CD4-positive, CD25-positive, alpha-beta regulatory T cell (primary cell): ENCODE results near the gene FAM3B. TPM values are rescaled to one million over a fixed set of nuclear protein-coding genes. Genes with fewer than 3 reads are reported as not detected.

ENCODE experiments used
- ATAC-seq, 2 donors: fragments of 150-1000 bp; cut with Tn5 transposase; one replicate each; pipeline ENCODE4 v1.10.0; 2021; ENCODE audit warnings: low read depth in 2 of 2, moderate number of reproducible peaks in 2 of 2, moderate library complexity in 1 of 2
- DNase-seq, 3 donors: peaks; one replicate each; pipeline versions ENCODE4 v3.0.0 to v3.0.0-alpha.2; 2012 to 2022; ENCODE audit warnings: mixed read lengths in 1 of 3
- H3K27ac ChIP-seq: one replicate; pipeline ENCODE4 v1.7.0; 2013; ENCODE audit warnings: mild to moderate bottlenecking, low read length; ENCODE audit not compliant: insufficient read depth, poor library complexity, severe bottlenecking
- H3K27me3 ChIP-seq: one replicate; pipeline ENCODE4 v1.7.0; 2013; ENCODE audit warnings: low read length; ENCODE audit not compliant: control insufficient read depth, insufficient read depth
- H3K36me3 ChIP-seq: one replicate; pipeline ENCODE4 v1.7.0; 2013; ENCODE audit warnings: mild to moderate bottlenecking, low read length, moderate library complexity; ENCODE audit not compliant: control insufficient read depth, insufficient read depth
- H3K4me1 ChIP-seq: 2 replicates; pipeline ENCODE4 v1.7.0; 2013; ENCODE audit warnings: mild to moderate bottlenecking, low read length; ENCODE audit not compliant: insufficient read depth, control insufficient read depth, poor library complexity, severe bottlenecking
- H3K4me3 ChIP-seq: one replicate; pipeline ENCODE4 v1.7.0; 2013; ENCODE audit warnings: low read depth, mild to moderate bottlenecking, low read length, moderate library complexity
- H3K9me3 ChIP-seq, 2 experiments: 1 replicate in 1 of 2; 2 replicates in 1 of 2; pipeline ENCODE4 v1.7.0; 2013; ENCODE audit warnings: low read length in 2 of 2, mild to moderate bottlenecking in 1 of 2, moderate library complexity in 1 of 2; ENCODE audit not compliant: control insufficient read depth in 2 of 2
- H3K27ac Mint-ChIP-seq, 3 donors: one replicate each; pipeline ENCODE4 v1.8.0; 2020 to 2022; ENCODE audit warnings: mild to moderate bottlenecking in 3 of 3, mixed read lengths in 3 of 3, moderate library complexity in 2 of 3
- H3K27me3 Mint-ChIP-seq: one replicate; pipeline ENCODE4 v1.8.0; 2022; ENCODE audit warnings: mild to moderate bottlenecking, mixed read lengths
- H3K36me3 Mint-ChIP-seq: one replicate; pipeline ENCODE4 v1.8.0; 2020; ENCODE audit warnings: mixed read lengths
- H3K4me1 Mint-ChIP-seq, 4 donors: one replicate each; pipeline ENCODE4 v1.8.0; 2020 to 2022; ENCODE audit warnings: mixed read lengths in 4 of 4, mild to moderate bottlenecking in 1 of 4
- H3K4me3 Mint-ChIP-seq, 4 donors: one replicate each; pipeline ENCODE4 v1.8.0; 2020 to 2022; ENCODE audit warnings: mild to moderate bottlenecking in 4 of 4, mixed read lengths in 4 of 4, moderate library complexity in 3 of 4
- H3K9me3 Mint-ChIP-seq, 7 donors: one replicate each; pipeline ENCODE4 v1.8.0; 2020 to 2022; ENCODE audit warnings: mixed read lengths in 7 of 7, mild to moderate bottlenecking in 3 of 7, moderate library complexity in 2 of 7
- polyA plus RNA-seq, 4 donors: library from polyadenylated mRNA; unstranded; fragments of 300-500 nt; fragmentation: Illumina TruSeq; gene quantifications; one replicate each; pipeline ENCODE4 v1.2.3, GENCODE V29; 2021
- total RNA-seq: library from RNA; stranded (reverse); gene quantifications from one replicate; pipeline ENCODE4 v1.2.3, GENCODE V29; 2022

Gene FAM3B
- total and polyA plus RNA-seq, 5 donors from 2014 or later: not detected

DNA sequence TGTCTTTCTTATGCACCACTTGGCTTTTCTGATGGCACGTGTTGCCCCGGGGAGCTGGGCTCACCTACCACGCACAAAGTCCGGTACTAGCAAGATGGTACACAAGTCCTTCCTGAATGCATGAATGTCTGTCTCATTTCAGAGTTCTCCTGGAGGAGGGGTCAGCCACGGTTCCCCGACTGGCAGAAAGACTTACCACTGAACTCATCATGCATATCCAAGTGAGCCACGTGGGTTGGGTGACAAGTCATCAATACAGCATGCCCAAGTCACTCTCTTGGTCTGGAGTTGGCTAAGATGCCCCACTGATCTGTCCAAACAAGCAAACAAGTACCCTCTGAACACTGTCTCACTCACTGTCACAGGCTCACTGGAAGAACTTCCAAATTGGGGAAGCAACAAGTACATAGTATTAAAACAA is 80.9 kb downstream of the FAM3B start:
- no peaks in the 10 kb centered on the region for H3K27me3 Mint-ChIP-seq
- Histone ChIP-seq H3K4me3 (no peak overlapping the region), H3K4me1 (no peaks in the 10 kb centered on the region), H3K27me3 (no peaks in the 10 kb centered on the region), H3K9me3 (no peaks in the 10 kb centered on the region), H3K36me3 (peaks cover 77% of the 10 kb centered on the region), H3K27ac (no peak overlapping the region)
- H3K36me3 Mint-ChIP-seq: peaks cover 71% of the 10 kb centered on the region
- H3K9me3 Mint-ChIP-seq: peaks cover 0 to 2% (median 0%) of the 10 kb centered on the region in 7 donors
- DNase-seq (no peak), ATAC-seq (no peak)
- H3K4me3 Mint-ChIP-seq: no peak overlapping the region
- no peak overlapping the region for H3K27ac Mint-ChIP-seq
- peaks cover 0 to 4% (median 2%) of the 10 kb centered on the region in 4 donors for H3K4me1 Mint-ChIP-seq

DNA sequence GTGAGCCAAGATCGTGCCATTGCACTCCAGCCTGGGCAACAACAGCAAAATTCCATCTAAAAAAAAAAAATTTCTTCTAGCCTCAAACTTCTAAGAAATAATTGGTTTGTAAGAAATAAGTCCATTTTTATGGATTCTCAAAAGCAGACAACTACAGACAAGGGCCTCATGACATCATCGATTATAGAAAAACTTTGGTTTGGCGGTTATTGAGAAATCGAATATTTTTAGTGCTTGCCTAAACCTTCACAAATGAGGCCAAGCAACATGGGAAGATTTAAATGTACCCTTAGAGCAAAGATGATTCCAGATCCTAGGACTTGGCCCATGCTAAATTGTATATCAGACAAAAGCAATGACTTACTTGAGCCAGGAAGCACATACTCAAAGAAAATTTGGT is 81.7 kb downstream of the FAM3B start:
- ATAC-seq (no peak), DNase-seq (no peak)
- H3K27ac Mint-ChIP-seq: no peak overlapping the region
- Histone ChIP-seq H3K27ac (no peak overlapping the region), H3K9me3 (no peaks in the 10 kb centered on the region), H3K36me3 (peaks cover 82% of the 10 kb centered on the region), H3K27me3 (no peaks in the 10 kb centered on the region), H3K4me3 (no peak overlapping the region), H3K4me1 (no peaks in the 10 kb centered on the region)
- H3K4me3 Mint-ChIP-seq: no peak overlapping the region
- H3K36me3 Mint-ChIP-seq: peaks cover 77% of the 10 kb centered on the region
- H3K9me3 Mint-ChIP-seq: peaks cover 0 to 2% (median 0%) of the 10 kb centered on the region in 7 donors
- no peaks in the 10 kb centered on the region for H3K27me3 Mint-ChIP-seq
- H3K4me1 Mint-ChIP-seq: peaks cover 0 to 4% (median 2%) of the 10 kb centered on the region in 4 donors

DNA sequence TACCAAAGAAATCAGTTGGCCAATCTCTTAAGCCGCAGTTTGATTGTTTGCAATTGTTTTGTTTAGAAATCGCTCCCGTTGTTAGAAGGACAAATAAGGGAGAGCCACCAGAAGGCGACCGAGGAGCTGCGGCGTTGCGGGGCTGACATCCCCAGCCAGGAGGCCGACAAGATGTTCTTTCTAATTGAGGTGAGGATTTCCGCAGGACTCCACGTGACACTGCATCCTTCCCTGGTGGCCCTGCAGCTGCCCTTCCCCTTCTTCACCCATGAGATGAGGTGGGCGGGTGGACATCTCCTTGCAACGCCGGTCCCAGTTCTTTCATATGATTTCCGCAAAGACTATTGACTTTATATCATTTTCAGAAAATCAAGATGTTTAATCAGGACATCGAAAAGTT is 82.2 kb downstream of the FAM3B start:
- Mint-ChIP-seq H3K4me1 (peaks cover 0 to 4% (median 0%) of the 10 kb centered on the region in 4 donors), H3K36me3 (peaks cover 75% of the 10 kb centered on the region), H3K4me3 (no peak overlapping the region), H3K27ac (no peak overlapping the region), H3K9me3 (peaks cover 0 to 2% (median 0%) of the 10 kb centered on the region in 7 donors), H3K27me3 (no peaks in the 10 kb centered on the region)
- H3K4me1 ChIP-seq: no peaks in the 10 kb centered on the region
- no peaks in the 10 kb centered on the region for H3K27me3 ChIP-seq
- no peak overlapping the region for H3K27ac ChIP-seq
- H3K4me3 ChIP-seq: no peak overlapping the region
- no peak for ATAC-seq
- DNase-seq: no peak
- no peaks in the 10 kb centered on the region for H3K9me3 ChIP-seq
- H3K36me3 ChIP-seq: peaks cover 86% of the 10 kb centered on the region

DNA sequence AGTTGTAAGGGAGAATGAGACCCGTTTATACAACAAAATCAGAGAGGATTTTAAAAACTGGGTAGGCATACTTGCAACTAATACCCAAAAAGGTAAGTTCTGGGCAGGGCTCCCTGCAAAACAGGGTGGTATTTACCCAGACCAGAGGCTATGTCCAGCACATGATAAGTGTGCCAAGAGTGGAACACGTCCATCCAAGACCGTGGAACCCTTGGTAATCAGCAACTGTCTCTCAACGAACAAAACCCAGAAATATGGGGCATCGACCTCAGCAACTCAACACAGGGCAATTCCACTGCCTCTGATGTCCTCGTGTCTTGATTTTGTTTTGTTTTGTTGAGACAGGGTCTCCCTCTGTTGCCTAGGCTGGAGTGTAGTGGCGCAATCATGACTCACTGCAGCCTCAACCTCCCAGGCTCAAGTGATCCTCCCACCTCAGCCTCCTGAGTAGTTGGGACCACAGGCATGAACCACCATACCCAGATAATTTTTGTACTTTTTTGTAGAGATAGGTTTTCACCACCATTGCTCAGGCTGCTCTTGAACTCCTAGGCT is 82.7 kb downstream of the FAM3B start:
- DNase-seq (no peak), ATAC-seq (no peak)
- H3K27me3 ChIP-seq: no peaks in the 10 kb centered on the region
- H3K36me3 ChIP-seq: peaks cover 86% of the 10 kb centered on the region
- H3K4me3 ChIP-seq: no peak overlapping the region
- Mint-ChIP-seq H3K27ac (no peak overlapping the region), H3K4me1 (peaks cover 0 to 1% (median 0%) of the 10 kb centered on the region in 4 donors), H3K9me3 (peaks cover 0 to 2% (median 0%) of the 10 kb centered on the region in 7 donors), H3K36me3 (peaks cover 76% of the 10 kb centered on the region), H3K27me3 (no peaks in the 10 kb centered on the region), H3K4me3 (no peak overlapping the region)
- no peaks in the 10 kb centered on the region for H3K4me1 ChIP-seq
- H3K27ac ChIP-seq: no peak overlapping the region
- no peaks in the 10 kb centered on the region for H3K9me3 ChIP-seq

DNA sequence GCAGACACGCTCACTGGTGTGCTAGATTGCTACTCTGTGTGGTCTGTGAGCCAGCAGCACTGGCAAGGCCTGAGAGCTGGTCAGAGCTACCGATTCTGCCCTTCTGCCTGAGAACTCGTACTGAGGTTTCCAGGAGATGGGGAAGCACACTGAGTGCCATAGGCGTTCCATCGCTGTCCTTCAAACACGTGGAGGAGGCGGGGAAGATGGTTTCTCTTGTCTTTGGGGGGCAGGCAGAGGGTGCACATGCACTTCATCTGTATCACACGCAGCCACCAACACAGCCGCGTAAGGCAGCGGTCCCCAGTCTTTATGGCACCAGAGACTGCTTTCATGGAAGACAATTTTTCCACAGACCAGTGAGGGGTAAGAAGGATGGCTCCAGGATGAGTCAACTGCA is 85.6 kb downstream of the FAM3B start:
- Histone ChIP-seq H3K27ac (no peak overlapping the region), H3K4me3 (no peak overlapping the region), H3K27me3 (no peaks in the 10 kb centered on the region), H3K9me3 (no peaks in the 10 kb centered on the region), H3K36me3 (peaks cover 70% of the 10 kb centered on the region), H3K4me1 (no peaks in the 10 kb centered on the region)
- no peak overlapping the region for H3K4me3 Mint-ChIP-seq
- H3K9me3 Mint-ChIP-seq: peaks cover 0 to 2% (median 0%) of the 10 kb centered on the region in 7 donors
- H3K4me1 Mint-ChIP-seq: no peaks in the 10 kb centered on the region
- H3K27me3 Mint-ChIP-seq: no peaks in the 10 kb centered on the region
- no peak for DNase-seq
- ATAC-seq: no peak
- H3K27ac Mint-ChIP-seq: no peak overlapping the region
- peaks cover 71% of the 10 kb centered on the region for H3K36me3 Mint-ChIP-seq

DNA sequence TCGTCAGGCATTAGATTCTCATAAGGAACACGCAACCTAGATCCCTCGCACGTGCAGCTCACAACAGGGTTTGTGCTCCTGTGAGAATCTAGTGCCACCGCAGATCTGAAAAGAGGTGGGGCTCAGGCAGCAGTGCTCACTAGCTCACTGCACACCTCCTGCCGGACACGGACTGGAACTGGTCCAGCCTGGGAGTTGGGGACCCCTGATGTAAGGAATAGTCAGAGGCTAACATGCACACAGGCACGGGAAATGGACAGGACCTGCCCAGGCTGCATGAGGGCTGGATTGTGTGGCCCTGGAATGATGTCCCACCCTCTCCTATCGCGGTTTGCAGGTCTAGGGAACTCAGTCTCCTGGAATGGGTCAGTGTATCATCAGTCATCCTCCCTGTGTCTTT is 86.2 kb downstream of the FAM3B start:
- Histone ChIP-seq H3K27me3 (no peaks in the 10 kb centered on the region), H3K9me3 (no peaks in the 10 kb centered on the region), H3K4me1 (no peaks in the 10 kb centered on the region), H3K4me3 (no peak overlapping the region), H3K27ac (no peak overlapping the region), H3K36me3 (peaks cover 70% of the 10 kb centered on the region)
- Mint-ChIP-seq H3K27ac (no peak overlapping the region), H3K4me3 (peak overlapping the region in 1 of 4 donors; percentile 61), H3K4me1 (no peaks in the 10 kb centered on the region), H3K27me3 (no peaks in the 10 kb centered on the region), H3K9me3 (peaks cover 0 to 2% (median 0%) of the 10 kb centered on the region in 7 donors), H3K36me3 (peaks cover 70% of the 10 kb centered on the region)
- ATAC-seq: no peak
- DNase-seq: no peak

DNA sequence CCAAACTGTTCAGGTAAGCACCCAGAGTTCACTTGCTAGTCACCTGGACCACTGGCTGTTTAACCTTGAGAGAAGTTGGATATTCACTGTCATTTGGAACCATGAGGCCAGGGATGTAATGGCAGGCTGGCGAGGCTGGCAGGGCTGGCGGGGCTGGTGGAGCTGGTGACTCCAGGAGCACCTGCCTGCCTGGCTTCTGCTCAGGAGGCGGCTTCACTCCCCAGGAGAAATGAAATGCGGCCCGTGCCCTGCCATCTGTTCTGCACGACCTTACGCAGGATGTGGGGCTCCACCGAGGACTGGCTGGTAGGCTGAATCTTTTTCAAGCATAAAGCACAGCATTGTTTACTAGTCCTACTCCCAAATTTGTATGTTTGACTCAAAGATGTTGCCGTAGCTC is 86.7 kb downstream of the FAM3B start:
- Histone ChIP-seq H3K4me1 (no peaks in the 10 kb centered on the region), H3K27me3 (no peaks in the 10 kb centered on the region), H3K9me3 (no peaks in the 10 kb centered on the region), H3K4me3 (no peak overlapping the region), H3K36me3 (peaks cover 71% of the 10 kb centered on the region), H3K27ac (no peak overlapping the region)
- DNase-seq (no peak), ATAC-seq (no peak)
- Mint-ChIP-seq H3K4me3 (peak overlapping the region in 1 of 4 donors; percentile 61), H3K9me3 (peaks cover 0 to 3% (median 0%) of the 10 kb centered on the region in 7 donors), H3K27ac (peak overlapping the region in 1 of 3 donors; percentile 20), H3K4me1 (no peaks in the 10 kb centered on the region), H3K36me3 (peaks cover 70% of the 10 kb centered on the region), H3K27me3 (no peaks in the 10 kb centered on the region)

DNA sequence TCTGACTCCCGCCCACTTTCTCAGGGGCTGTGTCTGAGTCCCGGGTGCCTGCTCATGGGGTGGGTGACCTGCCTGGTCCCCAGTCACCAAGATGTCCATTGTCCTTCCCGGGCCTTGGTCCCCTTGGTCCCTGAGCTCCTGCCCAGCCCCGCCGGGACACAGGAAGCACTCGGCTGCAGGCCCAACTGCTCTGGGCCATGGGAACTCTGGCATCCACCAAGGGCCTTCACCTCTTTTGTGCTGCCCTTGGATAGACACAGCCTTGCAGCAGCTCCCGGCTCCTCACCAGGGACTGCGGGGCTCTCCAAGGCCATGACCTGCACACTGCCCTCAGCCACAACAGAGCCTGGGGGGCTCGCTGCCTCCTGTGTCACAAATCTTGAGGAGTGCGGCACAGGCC is 87.4 kb downstream of the FAM3B start:
- no peaks in the 10 kb centered on the region for H3K4me1 ChIP-seq
- no peak for DNase-seq
- no peaks in the 10 kb centered on the region for H3K9me3 ChIP-seq
- Mint-ChIP-seq H3K36me3 (peaks cover 70% of the 10 kb centered on the region), H3K27ac (no peak overlapping the region), H3K4me1 (no peaks in the 10 kb centered on the region), H3K27me3 (no peaks in the 10 kb centered on the region), H3K9me3 (peaks cover 0 to 6% (median 0%) of the 10 kb centered on the region in 7 donors), H3K4me3 (no peak overlapping the region)
- H3K27me3 ChIP-seq: no peaks in the 10 kb centered on the region
- H3K36me3 ChIP-seq: peaks cover 71% of the 10 kb centered on the region
- H3K4me3 ChIP-seq: no peak overlapping the region
- ATAC-seq: no peak
- no peak overlapping the region for H3K27ac ChIP-seq
